HepG2 (cell line): ENCODE results near the gene DYDC2. TPM values are rescaled to one million over a fixed set of nuclear protein-coding genes. Genes with fewer than 3 reads are reported as not detected.

Experiments used
- AKAP8 ChIP-seq: sonication (generic); formaldehyde crosslinking; IDR thresholded peaks from 2 replicates; pipeline ENCODE4 v1.5.1; 2020; ENCODE audit warnings: mild to moderate bottlenecking, missing genetic modification reagents
- BATF2 ChIP-seq: sonication (generic); formaldehyde crosslinking; IDR thresholded peaks from 2 replicates; pipeline ENCODE4 v1.8.0; 2022; ENCODE audit warnings: mild to moderate bottlenecking, missing genetic modification reagents, moderate library complexity
- BORCS8-MEF2B ChIP-seq: sonication (generic); formaldehyde crosslinking; IDR thresholded peaks from 2 replicates; pipeline ENCODE4 v1.8.0; 2022; ENCODE audit warnings: mild to moderate bottlenecking, missing genetic modification reagents
- DNMT3B ChIP-seq: conservative IDR thresholded peaks from 2 replicates; pipeline ENCODE4 v1.6.1; 2016; ENCODE audit warnings: missing biosample characterization, control low read depth
- FOSL1 ChIP-seq: sonication (generic); formaldehyde crosslinking; IDR thresholded peaks from 2 replicates; pipeline ENCODE4 v1.9.0; 2021; ENCODE audit warnings: missing genetic modification reagents, borderline replicate concordance
- GATA4 ChIP-seq: sonication (generic); IDR thresholded peaks from 2 replicates; pipeline ENCODE4 v1.6.1; 2016; ENCODE audit warnings: antibody characterized with exemption, low read depth, borderline replicate concordance
- HBP1 ChIP-seq: IDR thresholded peaks from 2 replicates; pipeline ENCODE4 v1.6.1; 2016; ENCODE audit warnings: low read depth, control low read depth
- HMGA1 ChIP-seq: sonication (generic); formaldehyde crosslinking; conservative IDR thresholded peaks from 2 replicates; pipeline ENCODE4 v1.4.0; 2020; ENCODE audit warnings: missing genetic modification reagents
- HOXA5 ChIP-seq: sonication (generic); formaldehyde crosslinking; IDR thresholded peaks from 2 replicates; pipeline ENCODE4 v1.4.0; 2020; ENCODE audit warnings: missing genetic modification reagents
- KDM1A ChIP-seq: IDR thresholded peaks from 2 replicates; pipeline ENCODE4 v1.6.1; 2016; ENCODE audit warnings: missing compliant biosample characterization
- MAX ChIP-seq: IDR thresholded peaks from 2 replicates; pipeline ENCODE4 v1.6.1; 2012; ENCODE audit warnings: inconsistent platforms
- MLLT10 ChIP-seq: sonication (generic); formaldehyde crosslinking; IDR thresholded peaks from 2 replicates; pipeline ENCODE4 v1.4.0; 2020; ENCODE audit warnings: missing genetic modification reagents
- MTF2 ChIP-seq: sonication (generic); formaldehyde crosslinking; IDR thresholded peaks from 2 replicates; pipeline ENCODE4 v1.5.0; 2020; ENCODE audit warnings: missing genetic modification reagents, borderline replicate concordance
- POLR2AphosphoS5 ChIP-seq: IDR thresholded peaks from 2 replicates; pipeline ENCODE4 v1.6.1; 2012; ENCODE audit warnings: low read depth, low read length
- RARG ChIP-seq: sonication (generic); formaldehyde crosslinking; IDR thresholded peaks from 2 replicates; pipeline ENCODE4 v1.4.0; 2020; ENCODE audit warnings: low read depth, mild to moderate bottlenecking, missing genetic modification reagents
- REL ChIP-seq: sonication (generic); formaldehyde crosslinking; conservative IDR thresholded peaks from 2 replicates; pipeline ENCODE4 v1.8.0; 2022; ENCODE audit warnings: mild to moderate bottlenecking, missing genetic modification reagents, moderate library complexity
- SOX5 ChIP-seq: IDR thresholded peaks from 2 replicates; pipeline ENCODE4 v1.6.1; 2016; ENCODE audit warnings: borderline replicate concordance
- ZBTB25 ChIP-seq: IDR thresholded peaks from 2 replicates; pipeline ENCODE4 v1.6.1; 2018; ENCODE audit warnings: missing genetic modification reagents
- ZMAT5 ChIP-seq: sonication (generic); formaldehyde crosslinking; IDR thresholded peaks from 2 replicates; pipeline ENCODE4 v1.5.0; 2020; ENCODE audit warnings: mild to moderate bottlenecking, low read depth, missing genetic modification reagents, borderline replicate concordance
- ZNF205 ChIP-seq: IDR thresholded peaks from 2 replicates; pipeline ENCODE4 v1.6.1; 2018; ENCODE audit warnings: missing biosample characterization, missing genetic modification reagents
- ZNF572 ChIP-seq: sonication (generic); formaldehyde crosslinking; IDR thresholded peaks from 2 replicates; pipeline ENCODE4 v1.5.1; 2020; ENCODE audit warnings: mild to moderate bottlenecking, missing genetic modification reagents
- ZNF816 ChIP-seq: sonication (generic); formaldehyde crosslinking; IDR thresholded peaks from 2 replicates; pipeline ENCODE4 v1.8.0; 2022; ENCODE audit warnings: missing genetic modification reagents, mild to moderate bottlenecking, borderline replicate concordance
- ZNF891 ChIP-seq: sonication (generic); formaldehyde crosslinking; IDR thresholded peaks from 2 replicates; pipeline ENCODE4 v1.5.0; 2020; ENCODE audit warnings: mild to moderate bottlenecking, missing genetic modification reagents
- ZSCAN31 ChIP-seq: sonication (generic); formaldehyde crosslinking; IDR thresholded peaks from 2 replicates; pipeline ENCODE4 v1.5.0; 2020; ENCODE audit warnings: low read depth, mild to moderate bottlenecking, missing genetic modification reagents
- polyA plus RNA-seq, 8 experiments: library from polyadenylated mRNA; depleted of rRNA in 3 of 8; stranded (reverse) in 7 of 8; unstranded in 1 of 8; fragments of >200 nt; fragmentation: Illumina TruSeq in 4 of 8; extraction: Trizol in 4 of 8; gene quantifications; 2 replicates each; pipeline versions ENCODE4 v1.2.1 to v1.2.3, GENCODE V29; 2011 to 2016; ENCODE audit warnings: low read depth in 4 of 8, missing spikeins in 1 of 8, mixed read lengths in 1 of 8; ENCODE audit not compliant: insufficient read depth in 1 of 8
- total RNA-seq, 5 experiments: library from RNA; depleted of rRNA; stranded (reverse); fragments of >200 nt; fragmentation: Illumina TruSeq; extraction: Trizol; gene quantifications; 2 replicates each; pipeline ENCODE4 v1.2.3, GENCODE V29; 2016; ENCODE audit warnings: low read depth in 1 of 5

The DYDC2 gene
- total and polyA plus RNA-seq, 2 of the 13 experiments (the other 11 are each of a cell fraction or from before 2014, with no cell fraction given), result 0.98 to 2.3 TPM

- TF ChIP-seq REL (no peak), GATA4 (no peak), ZSCAN31 (CRISPR knock-in tag) (no peak; the same call in 1 of the 2 replicates), FOSL1 (no peak), BORCS8-MEF2B (CRISPR knock-in tag) (peak; percentile 62; the same call in 1 of the 2 replicates), KDM1A (CRISPR knock-in tag) (no peak), POLR2AphosphoS5 (no peak), RARG (CRISPR knock-in tag) (no peak), ZNF816 (CRISPR knock-in tag) (no peak; the same call in 1 of the 2 replicates), SOX5 (CRISPR knock-in tag) (no peak), ZNF205 (no peak), HMGA1 (CRISPR knock-in tag) (no peak), ZNF891 (no peak), DNMT3B (CRISPR knock-in tag) (no peak), BATF2 (CRISPR knock-in tag) (no peak), MLLT10 (no peak), HBP1 (0 out of 2 replicates have a peak, but pooled peaks have one; percentile 51), ZMAT5 (CRISPR knock-in tag) (no peak), MTF2 (no peak), ZBTB25 (CRISPR knock-in tag) (no peak), ZNF572 (CRISPR knock-in tag) (no peak), MAX (peak; percentile 49; the same call in 1 of the 2 replicates), AKAP8 (CRISPR knock-in tag) (no peak), HOXA5 (CRISPR knock-in tag) (no peak)
Measured at GRCh38 chr10:80411267-80411668, 54.7 kb downstream of the DYDC2 start (continued).
